ENCODE results near the gene SNX7. TPM values are rescaled to one million over a fixed set of nuclear protein-coding genes. Genes with fewer than 3 reads are reported as not detected.

SNX7 gene
- total RNA-seq, 4 donors from 2014 or later = 21.7 to 55.4 (median 35.2) TPM

DNA sequence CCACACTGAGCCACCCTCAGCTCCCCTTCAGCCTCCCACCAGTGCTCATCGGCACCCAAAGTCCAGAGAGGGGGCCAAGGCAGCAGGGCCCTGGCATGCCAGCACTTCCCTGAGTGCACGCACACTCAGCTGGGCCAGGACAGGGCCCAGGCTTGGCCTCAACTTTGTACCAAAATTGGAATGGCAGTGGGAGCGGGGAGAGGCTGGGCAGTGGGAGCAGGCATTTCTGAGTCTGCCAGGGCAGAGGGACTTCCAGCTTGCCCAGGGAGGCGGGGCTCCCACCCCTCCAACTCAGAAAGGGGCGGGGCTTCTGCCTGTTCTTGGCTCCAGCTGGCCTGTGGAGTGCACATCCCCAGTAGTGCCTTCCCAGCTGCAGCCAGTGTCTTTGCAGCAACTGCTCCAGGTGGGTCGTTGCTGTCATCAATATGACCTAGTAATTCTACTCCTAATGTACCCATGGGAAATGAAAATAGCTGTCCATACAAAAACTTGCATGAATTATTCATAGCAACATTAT is 10.3 kb upstream of the SNX7 start:
- Histone ChIP-seq H3K9me3 (peaks cover 0 to 14% (median 0%) of the 10 kb centered on the region in 3 donors), H3K27ac (no peak overlapping the region), H3K4me1 (no peaks in the 10 kb centered on the region), H3K4me3 (no peak overlapping the region), H3K27me3 (no peaks in the 10 kb centered on the region), H3K36me3 (no peaks in the 10 kb centered on the region)
- ATAC-seq = no peak
- TF ChIP-seq, protein P1, sequence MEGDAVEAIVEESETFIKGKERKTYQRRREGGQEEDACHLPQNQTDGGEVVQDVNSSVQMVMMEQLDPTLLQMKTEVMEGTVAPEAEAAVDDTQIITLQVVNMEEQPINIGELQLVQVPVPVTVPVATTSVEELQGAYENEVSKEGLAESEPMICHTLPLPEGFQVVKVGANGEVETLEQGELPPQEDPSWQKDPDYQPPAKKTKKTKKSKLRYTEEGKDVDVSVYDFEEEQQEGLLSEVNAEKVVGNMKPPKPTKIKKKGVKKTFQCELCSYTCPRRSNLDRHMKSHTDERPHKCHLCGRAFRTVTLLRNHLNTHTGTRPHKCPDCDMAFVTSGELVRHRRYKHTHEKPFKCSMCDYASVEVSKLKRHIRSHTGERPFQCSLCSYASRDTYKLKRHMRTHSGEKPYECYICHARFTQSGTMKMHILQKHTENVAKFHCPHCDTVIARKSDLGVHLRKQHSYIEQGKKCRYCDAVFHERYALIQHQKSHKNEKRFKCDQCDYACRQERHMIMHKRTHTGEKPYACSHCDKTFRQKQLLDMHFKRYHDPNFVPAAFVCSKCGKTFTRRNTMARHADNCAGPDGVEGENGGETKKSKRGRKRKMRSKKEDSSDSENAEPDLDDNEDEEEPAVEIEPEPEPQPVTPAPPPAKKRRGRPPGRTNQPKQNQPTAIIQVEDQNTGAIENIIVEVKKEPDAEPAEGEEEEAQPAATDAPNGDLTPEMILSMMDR (IDR thresholded peaks at IDR 0.05) = no peak
- no peak for TF ChIP-seq EP300 (IDR thresholded peaks at IDR 0.05)
- TF ChIP-seq POLR2A (IDR thresholded peaks at IDR 0.05) = no peak
- no peak for TF ChIP-seq POLR2AphosphoS5 (IDR thresholded peaks at IDR 0.05)
- 61% methylated on average over 3 of the region's 6 CpGs; no CpG with 5 or more reads in 1 of the 2 donors for WGBS, 2 donors (ENCODE audit: low coverage in 1 of 2)

DNA sequence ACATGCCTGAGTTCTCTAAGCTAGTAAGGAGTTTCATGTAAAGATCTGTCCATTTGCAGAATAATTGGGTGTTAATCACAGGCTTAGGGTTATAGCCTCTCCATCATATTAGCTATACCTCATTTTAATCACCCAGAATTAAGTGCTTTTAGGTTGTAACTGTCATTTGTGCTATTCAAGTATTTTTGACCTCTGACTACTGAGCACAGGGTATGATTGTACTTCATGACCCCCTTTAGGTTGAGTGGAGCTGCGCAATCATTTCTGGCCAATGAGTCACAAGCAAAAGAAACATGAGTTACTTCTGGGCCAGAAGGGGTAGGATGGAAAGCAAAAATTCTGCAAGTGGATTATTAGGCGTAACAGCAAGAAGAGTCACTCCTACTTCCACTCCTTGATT is 8.4 kb upstream of the SNX7 start:
- no peak overlapping the region for H3K4me3 ChIP-seq
- TF ChIP-seq POLR2A (IDR thresholded peaks at IDR 0.05) = no peak
- no peak for TF ChIP-seq EP300 (IDR thresholded peaks at IDR 0.05)
- TF ChIP-seq, protein P1 (IDR thresholded peaks at IDR 0.05) = no peak
- 90 to 100% methylated on average over 2 of the region's 2 CpGs for WGBS, 2 donors (ENCODE audit: low coverage in 1 of 2)

GRCh38 chr1:98659879-98660278 is 1.6 kb upstream of the SNX7 start:
- no peaks in the 10 kb centered on the region for H3K27me3 ChIP-seq
- peaks cover 2 to 34% (median 5%) of the 10 kb centered on the region in 3 donors for H3K4me1 ChIP-seq
- no peaks in the 10 kb centered on the region for H3K36me3 ChIP-seq
- TF ChIP-seq EP300 (IDR thresholded peaks at IDR 0.05) (no peak), POLR2AphosphoS5 (IDR thresholded peaks at IDR 0.05) (no peak), POLR2A (IDR thresholded peaks at IDR 0.05) (no peak)
- TF ChIP-seq, protein P1 (IDR thresholded peaks at IDR 0.05) = no peak
- no peaks in the 10 kb centered on the region for H3K9me3 ChIP-seq
- H3K4me3 ChIP-seq = no peak overlapping the region
- no peak for ATAC-seq
- peak overlapping the region in 1 of 4 donors; percentile 93 for H3K27ac ChIP-seq

More for the DNA sequence above, 8.4 kb upstream of the SNX7 start:
- Histone ChIP-seq H3K27me3 (no peaks in the 10 kb centered on the region), H3K9me3 (peaks cover 0 to 7% (median 0%) of the 10 kb centered on the region in 3 donors), H3K36me3 (no peaks in the 10 kb centered on the region), H3K4me1 (no peaks in the 10 kb centered on the region), H3K27ac (no peak overlapping the region)
- no peak for ATAC-seq

DNA sequence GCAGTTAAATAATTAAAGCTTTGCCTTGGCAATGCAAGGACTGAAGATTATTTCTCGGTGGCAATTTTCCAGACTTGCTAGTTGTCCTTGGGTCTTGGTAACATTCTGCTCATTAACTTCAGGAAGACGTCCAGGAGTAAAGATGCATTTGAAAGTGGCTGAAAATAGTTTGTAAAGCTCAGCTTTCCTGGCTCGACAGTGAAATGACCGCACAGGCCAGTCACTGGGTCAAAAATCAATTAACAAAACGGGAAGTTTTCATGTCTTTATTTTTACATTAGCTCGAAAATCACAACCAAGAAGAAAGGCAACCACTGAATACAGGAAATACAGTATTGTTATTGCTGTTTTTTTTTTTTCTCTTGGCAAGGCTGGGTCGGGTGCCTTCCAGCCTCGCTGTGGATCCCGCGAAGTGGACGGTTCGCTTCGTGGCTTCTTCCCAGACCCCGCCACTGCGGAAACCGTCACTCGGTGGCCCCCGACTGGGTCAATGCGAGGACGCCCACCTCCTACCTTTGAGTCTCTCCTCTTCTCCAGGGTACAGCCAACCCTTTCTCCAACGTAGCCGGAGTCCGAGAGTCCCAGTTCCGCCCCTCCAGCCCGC is 479 bp upstream of the SNX7 start:
- peak overlapping the region; percentile 71 to 93 (median 90) for H3K27ac ChIP-seq
- peaks cover 2 to 34% (median 5%) of the 10 kb centered on the region in 3 donors for H3K4me1 ChIP-seq
- H3K27me3 ChIP-seq = no peaks in the 10 kb centered on the region
- H3K36me3 ChIP-seq = no peaks in the 10 kb centered on the region
- 1 to 3% methylated on average over 6 to 7 of the region's 25 CpGs for WGBS, 2 donors (ENCODE audit: low coverage in 1 of 2)
- peak overlapping the region; percentile 43 to 92 for H3K4me3 ChIP-seq
- no peaks in the 10 kb centered on the region for H3K9me3 ChIP-seq
- TF ChIP-seq, protein P1 (IDR thresholded peaks at IDR 0.05) = no peak
- TF ChIP-seq POLR2AphosphoS5 (IDR thresholded peaks at IDR 0.05) = peak; percentile 44
- ATAC-seq = peak; percentile 46

DNA sequence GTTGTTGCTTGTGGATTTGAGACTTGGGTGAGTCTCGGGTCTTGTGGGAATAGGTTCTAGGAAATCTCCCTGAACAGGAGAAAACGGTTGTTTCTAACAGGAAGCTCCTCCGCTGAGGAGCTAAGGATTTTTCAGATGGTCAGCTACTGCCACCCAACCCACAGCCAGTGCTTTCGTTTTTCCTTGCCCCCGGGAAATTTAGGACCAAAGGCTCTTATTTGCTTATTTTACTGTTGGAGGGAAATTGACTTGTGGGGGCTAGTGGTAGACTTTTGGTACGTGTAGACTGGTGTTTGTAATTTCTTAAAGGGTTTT is 792 bp downstream of the SNX7 start:
- no peak for ATAC-seq
- Histone ChIP-seq H3K27ac (peak overlapping the region; percentile 3 to 93 (median 90)), H3K9me3 (no peaks in the 10 kb centered on the region), H3K36me3 (no peaks in the 10 kb centered on the region), H3K4me3 (peak overlapping the region; percentile 43 to 92), H3K4me1 (peaks cover 2 to 34% (median 5%) of the 10 kb centered on the region in 3 donors), H3K27me3 (no peaks in the 10 kb centered on the region)
- WGBS, 2 donors (ENCODE audit: low coverage in 1 of 2) = 0% methylated on average over 4 to 5 of the region's 6 CpGs
- TF ChIP-seq, protein P1 (IDR thresholded peaks at IDR 0.05) = no peak
- TF ChIP-seq EP300 (IDR thresholded peaks at IDR 0.05) (no peak), POLR2A (IDR thresholded peaks at IDR 0.05) (no peak), POLR2AphosphoS5 (IDR thresholded peaks at IDR 0.05) (no peak)
